ENCODE results near the gene CALN1.

Gene CALN1

GRCh38 chr7:72325561-72325960 lies 86.6 kb downstream of the CALN1 start:
- no peak for DNase-seq (ENCODE audit: low read depth in 2 of 2)

DNA sequence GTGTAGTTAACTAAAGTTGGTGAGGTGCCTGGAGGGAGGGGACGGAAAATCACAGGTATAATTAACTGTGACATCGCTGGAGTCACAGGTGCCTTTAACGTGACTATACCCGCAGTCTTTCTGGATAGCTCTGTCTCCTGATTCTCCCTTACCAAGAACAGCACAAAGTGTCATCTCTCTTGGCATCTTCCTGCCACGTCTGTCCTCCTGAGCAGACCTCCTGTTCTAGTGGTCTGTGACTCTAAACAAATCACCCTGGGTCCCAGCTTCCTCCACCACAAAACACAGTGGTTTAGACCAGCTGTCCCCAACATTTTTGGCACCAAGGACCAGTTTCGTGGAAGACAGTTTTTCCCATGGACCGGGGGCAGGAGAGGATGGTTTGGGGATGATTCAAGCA lies 90.5 kb downstream of the CALN1 start:
- no peak for DNase-seq (ENCODE audit: low read depth in 2 of 2)

DNA sequence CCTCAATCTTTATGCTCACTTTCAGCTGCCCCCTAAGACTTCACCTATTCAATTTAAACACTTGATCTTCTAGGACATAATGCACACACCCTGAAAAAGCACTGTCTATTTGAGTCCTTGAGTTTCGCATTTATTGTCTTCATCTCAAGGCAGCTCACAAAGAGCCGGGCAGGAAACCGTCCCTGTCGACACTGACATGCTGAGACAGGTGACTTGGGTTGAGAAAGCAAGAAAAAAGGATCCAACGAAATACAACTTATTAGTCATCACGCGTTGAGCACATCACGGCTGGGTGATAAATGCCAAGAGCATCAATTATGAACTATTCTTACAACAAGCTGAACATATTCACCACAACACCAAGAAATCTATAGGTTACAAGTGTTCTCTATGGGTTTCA lies 91.1 kb downstream of the CALN1 start:
- no peak for DNase-seq (ENCODE audit: low read depth in 2 of 2)

GRCh38 chr7:72317341-72317740 lies 94.8 kb downstream of the CALN1 start:
- no peak for DNase-seq (ENCODE audit: low read depth in 2 of 2)

GRCh38 chr7:72316148-72316547 lies 96.0 kb downstream of the CALN1 start:
- DNase-seq (ENCODE audit: low read depth in 2 of 2), result no peak

GRCh38 chr7:72313906-72314305 lies 98.2 kb downstream of the CALN1 start:
- DNase-seq (ENCODE audit: low read depth in 2 of 2), result no peak

DNA sequence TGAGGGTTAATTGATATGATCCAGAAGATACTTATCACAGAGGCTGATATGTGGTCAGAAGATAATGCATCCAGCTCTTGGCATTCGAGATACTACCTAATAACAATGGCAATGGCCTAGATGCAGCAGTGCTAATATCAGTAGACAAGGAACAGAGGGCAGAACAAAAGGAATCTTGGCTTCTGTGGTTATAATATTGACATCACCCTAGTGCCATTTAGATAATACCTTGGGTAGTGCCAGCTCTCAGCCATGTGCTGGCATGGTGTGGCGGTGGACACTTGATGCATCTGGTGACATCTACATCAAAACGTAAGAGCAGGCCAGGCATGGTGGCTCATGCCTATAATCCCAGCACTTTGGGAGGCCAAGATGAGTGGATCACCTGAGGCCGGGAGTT lies 101.8 kb downstream of the CALN1 start:
- DNase-seq (ENCODE audit: low read depth in 2 of 2), result no peak

DNA sequence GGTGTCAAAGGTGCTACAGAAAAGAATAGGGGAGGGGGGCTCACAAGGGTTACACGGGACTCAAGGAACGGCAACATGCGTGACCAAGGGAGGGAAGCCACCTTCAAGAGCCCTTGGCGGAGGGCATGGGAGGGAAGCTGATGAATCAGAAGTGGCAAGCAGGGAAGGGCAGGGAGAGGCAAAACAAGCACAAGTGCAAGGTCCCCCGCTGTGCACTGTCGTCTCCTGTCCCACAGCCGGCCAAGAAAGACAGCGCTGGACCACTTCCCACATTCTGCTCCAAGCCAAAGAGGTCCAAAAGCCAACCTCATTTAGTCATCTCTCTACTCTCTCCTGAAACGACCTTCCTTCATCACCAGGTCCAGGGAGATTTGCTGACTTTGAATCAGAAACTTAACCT lies 102.7 kb downstream of the CALN1 start:
- no peak for DNase-seq (ENCODE audit: low read depth in 2 of 2)

DNA sequence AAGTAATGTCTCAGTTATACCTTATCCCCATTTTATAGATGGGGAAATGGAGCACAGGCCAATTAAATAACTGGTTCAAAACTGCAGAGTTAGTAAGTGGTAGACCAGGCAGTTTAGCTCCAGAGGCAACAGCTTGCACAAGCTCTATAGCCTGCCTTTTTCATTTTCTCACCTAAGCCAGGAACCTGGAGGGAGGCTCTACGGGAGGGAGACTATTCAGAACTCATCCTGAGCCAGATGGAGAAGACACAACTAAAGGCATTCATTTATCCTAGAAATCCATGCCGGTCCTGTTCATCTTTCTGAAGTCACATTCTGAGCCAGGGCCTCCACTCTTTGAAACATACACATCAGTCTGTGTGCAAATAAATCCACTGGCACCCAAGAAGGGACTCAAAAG lies 103.2 kb downstream of the CALN1 start:
- no peak for DNase-seq (ENCODE audit: low read depth in 2 of 2)

GRCh38 chr7:72307566-72307965 lies 104.6 kb downstream of the CALN1 start:
- no peak for DNase-seq (ENCODE audit: low read depth in 2 of 2)

GRCh38 chr7:72298912-72299311 lies 113.2 kb downstream of the CALN1 start:
- DNase-seq (ENCODE audit: low read depth in 2 of 2), result no peak

GRCh38 chr7:72298091-72298490 lies 114.0 kb downstream of the CALN1 start:
- DNase-seq (ENCODE audit: low read depth in 2 of 2), result no peak

DNA sequence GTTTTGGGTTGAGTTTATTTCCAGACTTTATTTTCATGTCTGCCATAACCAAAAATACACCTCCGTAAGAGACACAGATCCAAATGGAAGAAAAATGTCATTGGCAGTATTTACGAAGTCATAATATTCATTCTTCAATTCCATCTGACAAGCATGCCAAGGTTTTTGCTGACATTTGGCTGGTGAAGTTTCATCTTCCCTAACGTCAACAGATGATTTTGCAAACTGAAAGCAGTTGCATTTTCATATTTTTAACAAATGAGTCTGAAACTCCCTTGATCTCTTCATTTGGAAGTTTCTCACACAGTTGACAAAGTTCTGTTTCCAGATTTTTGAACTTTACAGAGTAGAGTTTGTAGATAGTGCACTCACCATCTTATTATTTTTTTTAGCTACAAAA lies 114.5 kb downstream of the CALN1 start:
- no peak for DNase-seq (ENCODE audit: low read depth in 2 of 2)

- DNase-seq (ENCODE audit: low read depth in 2 of 2), result no peak
These were observed 119.3 kb downstream of the CALN1 start for GRCh38 chr7:72292794-72293193.

DNA sequence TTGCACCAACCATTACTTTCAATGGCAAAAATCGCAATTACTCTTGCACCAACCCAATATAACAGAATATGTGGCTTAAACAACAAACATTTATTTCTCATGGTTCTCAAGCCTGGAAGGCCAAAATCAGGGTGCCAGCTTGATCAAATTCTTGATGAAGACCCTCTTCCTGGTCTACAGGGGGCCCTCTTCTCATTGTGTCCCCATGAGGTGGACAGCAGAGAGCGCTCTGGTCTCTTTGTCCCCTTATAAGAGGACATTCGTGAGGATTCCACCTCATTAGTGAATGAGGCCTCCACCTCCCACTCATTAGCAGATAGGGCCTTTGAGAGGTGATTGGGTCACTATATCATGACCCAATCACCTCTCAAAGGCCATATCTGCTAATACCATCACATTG lies 120.0 kb downstream of the CALN1 start:
- no peak for DNase-seq (ENCODE audit: low read depth in 2 of 2)

DNA sequence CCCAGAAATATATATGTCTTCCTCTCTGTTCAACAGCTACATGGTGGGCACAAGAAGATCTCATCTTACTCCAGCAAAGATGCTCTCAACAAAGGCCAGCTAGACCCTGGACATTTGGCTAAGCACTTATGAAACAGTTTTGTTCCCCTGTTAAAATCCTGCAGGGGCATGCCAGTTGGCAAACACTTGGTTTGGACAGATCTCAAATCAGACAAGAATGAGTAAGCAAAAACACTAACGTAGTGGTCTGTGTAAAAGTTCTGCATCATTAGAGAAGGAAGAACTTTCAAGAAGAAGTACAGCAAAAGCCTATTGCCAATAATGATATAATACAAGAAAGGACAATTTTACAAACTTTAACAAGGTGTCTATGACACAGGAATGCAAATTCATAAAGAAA lies 125.6 kb downstream of the CALN1 start:
- no peak for DNase-seq (ENCODE audit: low read depth in 2 of 2)

GRCh38 chr7:72283309-72283708 lies 128.8 kb downstream of the CALN1 start:
- DNase-seq (ENCODE audit: low read depth in 2 of 2), result no peak

DNA sequence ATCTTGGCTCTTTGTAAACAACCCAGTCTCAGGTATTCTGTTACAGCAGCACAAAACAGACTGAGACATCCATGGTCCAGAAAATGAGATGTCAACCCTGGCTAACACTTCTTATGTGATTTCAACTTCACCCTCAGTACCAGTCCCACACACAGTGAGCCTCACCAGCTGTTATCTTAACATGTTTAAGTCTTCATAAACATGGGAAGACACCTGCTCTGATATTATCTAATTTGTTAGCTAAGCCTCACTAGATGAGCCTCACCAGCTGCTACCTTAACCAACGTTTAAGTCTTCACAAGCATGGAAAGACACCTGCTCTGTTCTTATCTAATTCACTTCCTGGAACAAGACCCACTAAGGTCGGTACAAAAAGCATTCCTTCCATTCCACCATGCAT lies 130.8 kb downstream of the CALN1 start:
- no peak for DNase-seq (ENCODE audit: low read depth in 2 of 2)

DNA sequence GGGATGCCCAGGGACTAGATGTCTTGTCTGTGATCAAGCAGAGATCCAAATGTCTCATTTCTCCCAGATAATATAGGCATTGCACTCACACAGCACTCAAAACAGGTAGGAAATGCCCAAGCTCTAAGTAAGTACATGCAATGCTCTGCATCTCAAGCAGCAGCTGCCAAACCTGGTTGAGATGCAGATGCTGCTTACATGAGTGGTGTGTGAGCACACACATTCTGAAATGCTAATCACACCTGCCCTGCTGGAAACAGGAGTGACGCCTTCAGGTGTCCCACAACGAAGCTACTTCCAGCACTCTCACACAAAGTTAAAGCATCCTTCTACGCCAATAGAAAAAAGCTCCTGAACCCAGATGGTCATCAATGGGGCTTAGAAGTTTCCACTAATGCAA lies 132.9 kb downstream of the CALN1 start:
- no peak for DNase-seq (ENCODE audit: low read depth in 2 of 2)

- DNase-seq (ENCODE audit: low read depth in 2 of 2), result no peak
These were observed 133.6 kb downstream of the CALN1 start for GRCh38 chr7:72278550-72278949.

GRCh38 chr7:72275382-72276070 lies 136.6 kb downstream of the CALN1 start:
- DNase-seq (ENCODE audit: low read depth in 2 of 2), result no peak

- DNase-seq (ENCODE audit: low read depth in 2 of 2), result no peak
These were observed 139.7 kb downstream of the CALN1 start for GRCh38 chr7:72272479-72272878.

DNA sequence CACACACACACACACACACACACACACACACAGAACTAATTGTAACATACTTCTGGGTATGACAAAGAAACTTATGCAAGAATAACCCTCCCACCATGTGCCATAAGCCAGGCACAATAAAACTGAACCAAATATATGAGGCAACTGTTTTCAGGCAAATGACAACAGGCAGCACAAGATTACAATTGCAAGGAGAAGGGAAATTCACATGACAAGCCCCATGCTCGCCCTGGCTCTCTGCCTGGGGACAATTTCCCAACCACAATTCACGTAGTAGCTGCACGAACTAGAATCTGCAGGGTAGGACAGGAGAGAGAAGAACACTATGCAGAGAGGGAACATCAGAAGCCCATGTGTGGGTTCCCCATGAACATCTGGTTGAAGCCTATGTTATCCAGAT lies 143.3 kb downstream of the CALN1 start:
- no peak for DNase-seq (ENCODE audit: low read depth in 2 of 2)

DNA sequence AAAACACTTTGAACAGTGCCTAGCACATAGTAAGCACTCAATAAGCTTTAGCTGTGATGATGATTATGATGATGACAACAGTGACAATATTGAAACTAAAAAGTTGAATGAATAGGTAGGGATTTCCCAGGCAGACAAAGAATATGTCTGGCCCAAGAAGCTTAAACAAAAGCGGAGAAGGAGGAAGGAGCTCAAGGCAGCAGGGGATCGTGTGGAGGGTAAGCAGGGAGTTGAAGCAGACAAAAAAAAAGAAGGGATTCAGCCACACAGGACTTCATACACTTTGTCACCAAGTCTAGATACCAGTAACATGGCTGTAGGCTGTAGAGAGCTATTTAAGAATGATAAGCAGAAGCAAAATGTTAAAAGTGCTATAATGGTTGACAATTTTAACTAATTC lies 144.0 kb downstream of the CALN1 start:
- DNase-seq (ENCODE audit: low read depth in 2 of 2), result no peak
